OCI-LY3 (cell line): ENCODE measurements around the gene STIM2.
"Not testable (repeated sequence)": the region's sequence is repeated elsewhere in the genome, so short reads cannot be mapped to it uniquely, and the experiment has no call there.

Experiments
- CTCF ChIP-seq: fragments of 200-600, 300-600 bp; sonication (generic); IDR thresholded peaks from 2 replicates; pipeline ENCODE4 v1.5.1; 2014; ENCODE audit warnings: antibody characterized with exemption, low read length, low read depth
- EZH2phosphoT487 ChIP-seq: fragments of 200-600 bp; shearing (Covaris generic); IDR thresholded peaks from 2 replicates; pipeline ENCODE4 v1.6.1; 2018; ENCODE audit warnings: antibody characterized with exemption, mixed run types, low read depth

GRCh38 chr4:26975464-26976181, 115.0 kb downstream of the STIM2 start:
- not testable (repeated sequence) for TF ChIP-seq CTCF, EZH2phosphoT487
